Right lung (tissue), 10 donors: ENCODE data around the gene SHOX. TPM values are rescaled to one million over a fixed set of nuclear protein-coding genes. Genes with fewer than 3 reads are reported as not detected.
"Not testable (repeated sequence)": the region's sequence is repeated elsewhere in the genome, so short reads cannot be mapped to it uniquely, and the experiment has no call there.

Experiments used
- DNase-seq, 2 donors: peaks; one replicate each; pipeline ENCODE4 v3.0.0-alpha.2; 2013
- long read RNA-seq, 8 donors: transcript quantifications; one replicate each; lab custom pipeline, GENCODE V29; 2026
- polyA plus RNA-seq, 5 donors: library from polyadenylated mRNA; unstranded; fragments of 120-200 nt; gene quantifications; one replicate each; pipeline versions ENCODE4 v1.2.1 to v1.2.3, GENCODE V29; 2013; ENCODE audit warnings: inconsistent platforms in 1 of 5, low replicate concordance in 1 of 5; ENCODE audit not compliant: insufficient read length in 5 of 5, insufficient read depth in 1 of 5

The SHOX gene
- polyA plus RNA-seq, result under 1 TPM; 0.05 to 0.24 (median 0.08) TPM
- long read RNA-seq, donor 1, result 0 reads
- long read RNA-seq, donor 2, result 0 reads
- long read RNA-seq, donor 3, result 0 reads
- long read RNA-seq, donor 4, result 0 reads
- long read RNA-seq, donor 5, result 0 reads
- long read RNA-seq, donor 6, result 0 reads
- long read RNA-seq, donor 7, result 0 reads
- long read RNA-seq, donor 8, result 0 reads

GRCh38 chrX:630612-631496 lies at the start of gene SHOX:
Gene SHOX (plus strand): TSS chrX:630791. CDS start chrX:630898, 107 bp downstream.
- no peak for DNase-seq

- DNase-seq, result no peak
These were observed 49.5 kb upstream of the SHOX start for GRCh38 chrX:581066-581465.

GRCh38 chrX:581720-582298 lies 48.8 kb upstream of the SHOX start:
- no peak for DNase-seq

GRCh38 chrX:584572-584971 lies 46.0 kb upstream of the SHOX start:
- DNase-seq, result no peak

GRCh38 chrX:585115-585808 lies 45.3 kb upstream of the SHOX start:
- no peak for DNase-seq

- DNase-seq, result no peak
These were observed 44.2 kb upstream of the SHOX start for GRCh38 chrX:586351-586750.

GRCh38 chrX:589261-589660 lies 41.3 kb upstream of the SHOX start:
- DNase-seq, result not testable (repeated sequence)

GRCh38 chrX:590693-591404 lies 39.7 kb upstream of the SHOX start:
- DNase-seq, result no peak

GRCh38 chrX:599837-600715 lies 30.5 kb upstream of the SHOX start:
- no peak for DNase-seq

- DNase-seq, result not testable (repeated sequence)
These were observed 27.6 kb upstream of the SHOX start for GRCh38 chrX:603029-603428.

- not testable (repeated sequence) for DNase-seq
These were observed 26.0 kb upstream of the SHOX start for GRCh38 chrX:604616-605015.

GRCh38 chrX:608088-608487 lies 22.5 kb upstream of the SHOX start:
- not testable (repeated sequence) for DNase-seq

- DNase-seq, result no peak
These were observed 16.5 kb upstream of the SHOX start for GRCh38 chrX:614136-614535.

- no peak for DNase-seq
These were observed 13.2 kb upstream of the SHOX start for GRCh38 chrX:617401-617800.

GRCh38 chrX:617891-618290 lies 12.7 kb upstream of the SHOX start:
- DNase-seq, result no peak

GRCh38 chrX:618304-618703 lies 12.3 kb upstream of the SHOX start:
- DNase-seq, result not testable (repeated sequence)

GRCh38 chrX:618761-619450 lies 11.7 kb upstream of the SHOX start:
- no peak for DNase-seq

GRCh38 chrX:619451-619811 lies 11.2 kb upstream of the SHOX start:
- no peak for DNase-seq

- DNase-seq, result no peak
These were observed 10.6 kb upstream of the SHOX start for GRCh38 chrX:619812-620531.
